ENCODE results near the gene SEMA7A.
"Not testable (repeated sequence)": the region's sequence is repeated elsewhere in the genome, so short reads cannot be mapped to it uniquely, and the experiment has no call there.

SEMA7A gene

GRCh38 chr15:74460298-74460697 is 26.5 kb upstream of the SEMA7A start:
- no peak overlapping the region for H3K4ac ChIP-seq (ENCODE audit: low read depth in 1 of 2, low read length in 2 of 2)
- H2BK5ac ChIP-seq (ENCODE audit: low read depth, low read length, poor library complexity, severe bottlenecking) = no peak overlapping the region
- H3K36me3 ChIP-seq (ENCODE audit: control insufficient read depth in 1 of 2, insufficient read depth in 2 of 2, low read depth in 1 of 2, low read length in 2 of 2) = peaks cover 8 to 25% of the 10 kb centered on the region in 2 experiments
- peak overlapping the region in 1 of 2 experiments; percentile 100 for H3K4me3 ChIP-seq (ENCODE audit: insufficient read depth in 1 of 2, low read depth in 1 of 2, low read length in 2 of 2)
- H4K91ac ChIP-seq (ENCODE audit: low read length) = no peak overlapping the region
- H2BK120ac ChIP-seq (ENCODE audit: low read depth, low read length) = no peak overlapping the region
- H3K4me2 ChIP-seq (ENCODE audit: low read length, poor library complexity, severe bottlenecking) = peak overlapping the region; percentile 67
- H3K27ac ChIP-seq (ENCODE audit: low read length, poor library complexity, severe bottlenecking) = no peak overlapping the region
- H2AFZ ChIP-seq (ENCODE audit: low read depth, low read length) = no peak overlapping the region
- H3K4me1 ChIP-seq (ENCODE audit: control insufficient read depth, insufficient read depth, low read depth, low read length) = peaks cover 3% of the 10 kb centered on the region
- H4K8ac ChIP-seq (ENCODE audit: low read length) = no peak overlapping the region
- no peak overlapping the region for H2BK15ac ChIP-seq (ENCODE audit: low read depth, poor library complexity, severe bottlenecking)
- no peak overlapping the region for H2AK5ac ChIP-seq (ENCODE audit: low read length, severe bottlenecking)
- no peak overlapping the region for H3K18ac ChIP-seq (ENCODE audit: low read depth in 1 of 2, low read length in 2 of 2)
- H3K9ac ChIP-seq (ENCODE audit: low read length) = peak overlapping the region; percentile 96
- WGBS = 88% methylated on average over 2 of the region's 2 CpGs
- no peak overlapping the region for H2BK12ac ChIP-seq (ENCODE audit: low read length in 2 of 2)
- no peak overlapping the region for H3K23ac ChIP-seq (ENCODE audit: low read length in 2 of 2)
- H3K79me1 ChIP-seq (replicated peaks; ENCODE audit: low read length, poor library complexity, severe bottlenecking) = peaks cover 18% of the 10 kb centered on the region
- H3K9me3 ChIP-seq (ENCODE audit: control insufficient read depth, low read length) = no peaks in the 10 kb centered on the region
- H3K14ac ChIP-seq (ENCODE audit: low read length in 2 of 2) = no peak overlapping the region
- H3K27me3 ChIP-seq (ENCODE audit: control insufficient read depth in 1 of 2, insufficient read depth in 1 of 2, low read length in 2 of 2) = no peaks in the 10 kb centered on the region
- no peak for DNase-seq

GRCh38 chr15:74459798-74460197 is 26.0 kb upstream of the SEMA7A start:
- H3K4ac ChIP-seq (ENCODE audit: low read depth in 1 of 2, low read length in 2 of 2); H4K91ac ChIP-seq (ENCODE audit: low read length); H3K4me2 ChIP-seq (ENCODE audit: low read length, poor library complexity, severe bottlenecking); H3K23ac ChIP-seq (ENCODE audit: low read length in 2 of 2); DNase-seq; H3K27ac ChIP-seq (ENCODE audit: low read length, poor library complexity, severe bottlenecking); H2BK15ac ChIP-seq (ENCODE audit: low read depth, poor library complexity, severe bottlenecking); H3K9me3 ChIP-seq (ENCODE audit: control insufficient read depth, low read length); H2BK120ac ChIP-seq (ENCODE audit: low read depth, low read length); H3K4me1 ChIP-seq (ENCODE audit: control insufficient read depth, insufficient read depth, low read depth, low read length); H2BK5ac ChIP-seq (ENCODE audit: low read depth, low read length, poor library complexity, severe bottlenecking); H3K27me3 ChIP-seq (ENCODE audit: control insufficient read depth in 1 of 2, insufficient read depth in 1 of 2, low read length in 2 of 2); H2BK12ac ChIP-seq (ENCODE audit: low read length in 2 of 2); H4K8ac ChIP-seq (ENCODE audit: low read length); H2AFZ ChIP-seq (ENCODE audit: low read depth, low read length); H2AK5ac ChIP-seq (ENCODE audit: low read length, severe bottlenecking); H3K14ac ChIP-seq (ENCODE audit: low read length in 2 of 2): not testable (repeated sequence)
- peaks cover 18% of the 10 kb centered on the region for H3K79me1 ChIP-seq (replicated peaks; ENCODE audit: low read length, poor library complexity, severe bottlenecking)
- H3K18ac ChIP-seq (ENCODE audit: low read depth in 1 of 2, low read length in 2 of 2) = peak overlapping the region in 1 of 2 experiments; percentile 2
- H3K36me3 ChIP-seq (ENCODE audit: control insufficient read depth in 1 of 2, insufficient read depth in 2 of 2, low read depth in 1 of 2, low read length in 2 of 2) = peaks cover 8 to 30% of the 10 kb centered on the region in 2 experiments
- over 99% methylated on average over 14 of the region's 14 CpGs for WGBS
- H3K9ac ChIP-seq (ENCODE audit: low read length) = peak overlapping the region; percentile 96
- H3K4me3 ChIP-seq (ENCODE audit: insufficient read depth in 1 of 2, low read depth in 1 of 2, low read length in 2 of 2) = peak overlapping the region in 1 of 2 experiments; percentile 100

- no peak overlapping the region for H3K4me3 ChIP-seq (ENCODE audit: insufficient read depth in 1 of 2, low read depth in 1 of 2, low read length in 2 of 2)
- no peak overlapping the region for H3K4ac ChIP-seq (ENCODE audit: low read depth in 1 of 2, low read length in 2 of 2)
- no peak overlapping the region for H3K14ac ChIP-seq (ENCODE audit: low read length in 2 of 2)
- no peak overlapping the region for H4K91ac ChIP-seq (ENCODE audit: low read length)
- H2BK5ac ChIP-seq (ENCODE audit: low read depth, low read length, poor library complexity, severe bottlenecking) = no peak overlapping the region
- peaks cover 18% of the 10 kb centered on the region for H3K79me1 ChIP-seq (replicated peaks; ENCODE audit: low read length, poor library complexity, severe bottlenecking)
- H3K4me2 ChIP-seq (ENCODE audit: low read length, poor library complexity, severe bottlenecking) = no peak overlapping the region
- no peak overlapping the region for H2AK5ac ChIP-seq (ENCODE audit: low read length, severe bottlenecking)
- H2AFZ ChIP-seq (ENCODE audit: low read depth, low read length) = no peak overlapping the region
- no peaks in the 10 kb centered on the region for H3K27me3 ChIP-seq (ENCODE audit: control insufficient read depth in 1 of 2, insufficient read depth in 1 of 2, low read length in 2 of 2)
- H3K9ac ChIP-seq (ENCODE audit: low read length) = no peak overlapping the region
- no peak overlapping the region for H2BK120ac ChIP-seq (ENCODE audit: low read depth, low read length)
- H3K18ac ChIP-seq (ENCODE audit: low read depth in 1 of 2, low read length in 2 of 2) = no peak overlapping the region
- peaks cover 9 to 42% of the 10 kb centered on the region in 2 experiments for H3K36me3 ChIP-seq (ENCODE audit: control insufficient read depth in 1 of 2, insufficient read depth in 2 of 2, low read depth in 1 of 2, low read length in 2 of 2)
- no peak for DNase-seq
- no peak overlapping the region for H4K8ac ChIP-seq (ENCODE audit: low read length)
- no peak overlapping the region for H3K23ac ChIP-seq (ENCODE audit: low read length in 2 of 2)
- peaks cover 3% of the 10 kb centered on the region for H3K4me1 ChIP-seq (ENCODE audit: control insufficient read depth, insufficient read depth, low read depth, low read length)
- WGBS = 96% methylated on average over 3 of the region's 3 CpGs
- H3K27ac ChIP-seq (ENCODE audit: low read length, poor library complexity, severe bottlenecking) = no peak overlapping the region
- H2BK12ac ChIP-seq (ENCODE audit: low read length in 2 of 2) = no peak overlapping the region
- H3K9me3 ChIP-seq (ENCODE audit: control insufficient read depth, low read length) = no peaks in the 10 kb centered on the region
- no peak overlapping the region for H2BK15ac ChIP-seq (ENCODE audit: low read depth, poor library complexity, severe bottlenecking)
Observed at GRCh38 chr15:74458473-74458872, 24.7 kb upstream of the SEMA7A start.

DNA sequence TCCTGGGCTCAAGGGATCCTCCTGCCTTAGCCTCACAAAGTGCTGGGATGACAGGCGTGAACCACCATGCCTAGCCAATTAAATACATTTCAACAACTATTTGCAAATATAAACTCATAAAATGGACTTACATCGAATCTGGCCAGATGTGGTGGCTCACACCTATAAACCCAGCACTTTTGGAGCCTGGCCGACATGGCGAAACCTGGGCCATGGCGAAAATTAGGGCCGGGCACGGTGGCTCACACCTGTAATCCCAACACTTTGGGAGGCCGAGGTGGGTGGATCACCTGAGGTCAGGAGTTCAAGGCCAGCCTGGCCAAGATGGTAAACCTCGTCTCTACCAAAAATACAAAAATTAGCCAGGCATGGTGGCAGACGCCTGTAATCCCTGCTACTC is 23.3 kb upstream of the SEMA7A start:
- not testable (repeated sequence) for H3K23ac ChIP-seq (ENCODE audit: low read length in 2 of 2); H2BK12ac ChIP-seq (ENCODE audit: low read length in 2 of 2); H4K8ac ChIP-seq (ENCODE audit: low read length); H3K9me3 ChIP-seq (ENCODE audit: control insufficient read depth, low read length); H3K4me1 ChIP-seq (ENCODE audit: control insufficient read depth, insufficient read depth, low read depth, low read length); H3K14ac ChIP-seq (ENCODE audit: low read length in 2 of 2); H2AK5ac ChIP-seq (ENCODE audit: low read length, severe bottlenecking); H4K91ac ChIP-seq (ENCODE audit: low read length); H2BK120ac ChIP-seq (ENCODE audit: low read depth, low read length); H3K4me2 ChIP-seq (ENCODE audit: low read length, poor library complexity, severe bottlenecking); H2AFZ ChIP-seq (ENCODE audit: low read depth, low read length); H3K4me3 ChIP-seq (ENCODE audit: insufficient read depth in 1 of 2, low read depth in 1 of 2, low read length in 2 of 2); H2BK15ac ChIP-seq (ENCODE audit: low read depth, poor library complexity, severe bottlenecking); H3K4ac ChIP-seq (ENCODE audit: low read depth in 1 of 2, low read length in 2 of 2); H3K27ac ChIP-seq (ENCODE audit: low read length, poor library complexity, severe bottlenecking); H3K9ac ChIP-seq (ENCODE audit: low read length); H2BK5ac ChIP-seq (ENCODE audit: low read depth, low read length, poor library complexity, severe bottlenecking); H3K27me3 ChIP-seq (ENCODE audit: control insufficient read depth in 1 of 2, insufficient read depth in 1 of 2, low read length in 2 of 2); H3K18ac ChIP-seq (ENCODE audit: low read depth in 1 of 2, low read length in 2 of 2); DNase-seq
- WGBS = 97% methylated on average over 10 of the region's 10 CpGs
- peaks cover 21% of the 10 kb centered on the region for H3K79me1 ChIP-seq (replicated peaks; ENCODE audit: low read length, poor library complexity, severe bottlenecking)
- peaks cover 19 to 54% of the 10 kb centered on the region in 2 experiments for H3K36me3 ChIP-seq (ENCODE audit: control insufficient read depth in 1 of 2, insufficient read depth in 2 of 2, low read depth in 1 of 2, low read length in 2 of 2)
